Ureter (tissue), 1 donor: ENCODE data around the gene TSHZ1. TPM values are rescaled to one million over a fixed set of nuclear protein-coding genes. Genes with fewer than 3 reads are reported as not detected.
"Not testable (repeated sequence)": the region's sequence is repeated elsewhere in the genome, so short reads cannot be mapped to it uniquely, and the experiment has no call there.

Experiments used
- DNase-seq: peaks from one replicate; pipeline ENCODE4 v3.0.0-alpha.2; 2020; ENCODE audit warnings: low spot score
- total RNA-seq: library from RNA; stranded (reverse); gene quantifications from one replicate; pipeline ENCODE4 v1.2.4, GENCODE V29; 2023
- donor health status: DM: yes; HTN: yes; CAD: no.

Gene TSHZ1
- total RNA-seq, 1 donor from 2014 or later, result 21.1 TPM

- no peak for DNase-seq
These were observed 26.6 kb upstream of the TSHZ1 start for GRCh38 chr18:75183973-75184493.

DNA sequence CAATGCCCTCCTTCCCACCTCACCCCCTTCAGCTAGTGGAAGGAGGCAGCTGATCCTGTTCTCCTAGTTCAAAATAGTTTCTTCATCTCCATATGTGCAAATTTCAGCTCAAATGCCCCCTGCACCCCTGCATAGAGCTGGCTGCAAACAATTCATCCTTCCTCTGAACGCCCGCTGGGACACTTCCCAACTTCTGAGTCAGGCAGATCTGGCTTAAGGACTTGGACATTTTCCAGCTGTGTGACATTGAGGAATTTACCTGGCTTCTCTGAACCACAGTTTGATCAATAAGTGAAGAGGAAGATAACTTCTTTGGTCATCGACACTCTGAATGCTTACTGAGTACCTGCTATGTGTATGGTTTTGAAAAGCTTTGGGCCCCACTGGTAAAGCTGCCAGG is 25.1 kb upstream of the TSHZ1 start:
- DNase-seq, result no peak

- DNase-seq, result not testable (repeated sequence)
These were observed 22.9 kb upstream of the TSHZ1 start for GRCh38 chr18:75187702-75188101.

DNA sequence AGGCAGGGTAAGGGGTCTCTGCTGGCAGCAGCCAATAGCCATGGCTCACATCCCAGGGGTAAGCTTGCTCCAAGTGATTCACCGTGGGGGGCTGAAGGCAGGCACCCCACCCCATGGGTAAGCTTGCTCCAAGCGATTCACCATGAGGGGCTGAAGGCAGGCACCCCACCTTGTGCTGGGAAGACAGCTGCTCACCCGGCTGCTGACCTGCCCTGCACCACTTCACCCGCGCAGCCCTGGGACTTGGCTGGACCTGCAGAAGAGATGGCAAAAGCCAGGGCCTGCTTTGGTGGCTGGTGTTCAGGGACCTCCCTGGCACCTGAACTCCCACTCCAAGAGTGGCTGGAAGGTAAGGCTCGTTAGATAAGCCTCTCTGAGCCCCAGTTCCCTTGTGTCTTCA is 20.9 kb upstream of the TSHZ1 start:
- no peak for DNase-seq

GRCh38 chr18:75192899-75193298 is 17.7 kb upstream of the TSHZ1 start:
- no peak for DNase-seq

- DNase-seq, result no peak
These were observed 12.6 kb upstream of the TSHZ1 start for GRCh38 chr18:75198036-75198435.

DNA sequence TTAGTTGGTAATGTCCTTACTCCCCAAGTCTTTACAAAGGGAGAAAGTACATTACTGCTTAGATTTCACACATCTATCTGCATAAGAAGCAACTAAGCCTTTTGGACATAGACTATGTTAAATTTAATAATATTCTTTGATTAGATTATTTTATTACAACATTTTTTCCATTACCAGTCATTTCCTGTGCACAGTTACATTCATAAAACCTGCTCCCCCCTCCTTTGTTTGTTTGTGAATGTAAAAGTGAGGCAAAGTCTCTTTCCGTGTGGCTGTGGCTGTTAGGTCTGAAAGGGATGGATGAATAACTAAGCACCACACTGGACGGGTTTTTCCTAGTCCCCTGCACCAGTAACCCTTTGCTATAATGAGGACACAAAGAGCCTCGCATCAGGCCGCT is 11.3 kb upstream of the TSHZ1 start:
- no peak for DNase-seq

- no peak for DNase-seq
These were observed 10.5 kb upstream of the TSHZ1 start for GRCh38 chr18:75200071-75200470.

GRCh38 chr18:75200605-75201280 is 9.9 kb upstream of the TSHZ1 start:
- DNase-seq, result no peak

DNA sequence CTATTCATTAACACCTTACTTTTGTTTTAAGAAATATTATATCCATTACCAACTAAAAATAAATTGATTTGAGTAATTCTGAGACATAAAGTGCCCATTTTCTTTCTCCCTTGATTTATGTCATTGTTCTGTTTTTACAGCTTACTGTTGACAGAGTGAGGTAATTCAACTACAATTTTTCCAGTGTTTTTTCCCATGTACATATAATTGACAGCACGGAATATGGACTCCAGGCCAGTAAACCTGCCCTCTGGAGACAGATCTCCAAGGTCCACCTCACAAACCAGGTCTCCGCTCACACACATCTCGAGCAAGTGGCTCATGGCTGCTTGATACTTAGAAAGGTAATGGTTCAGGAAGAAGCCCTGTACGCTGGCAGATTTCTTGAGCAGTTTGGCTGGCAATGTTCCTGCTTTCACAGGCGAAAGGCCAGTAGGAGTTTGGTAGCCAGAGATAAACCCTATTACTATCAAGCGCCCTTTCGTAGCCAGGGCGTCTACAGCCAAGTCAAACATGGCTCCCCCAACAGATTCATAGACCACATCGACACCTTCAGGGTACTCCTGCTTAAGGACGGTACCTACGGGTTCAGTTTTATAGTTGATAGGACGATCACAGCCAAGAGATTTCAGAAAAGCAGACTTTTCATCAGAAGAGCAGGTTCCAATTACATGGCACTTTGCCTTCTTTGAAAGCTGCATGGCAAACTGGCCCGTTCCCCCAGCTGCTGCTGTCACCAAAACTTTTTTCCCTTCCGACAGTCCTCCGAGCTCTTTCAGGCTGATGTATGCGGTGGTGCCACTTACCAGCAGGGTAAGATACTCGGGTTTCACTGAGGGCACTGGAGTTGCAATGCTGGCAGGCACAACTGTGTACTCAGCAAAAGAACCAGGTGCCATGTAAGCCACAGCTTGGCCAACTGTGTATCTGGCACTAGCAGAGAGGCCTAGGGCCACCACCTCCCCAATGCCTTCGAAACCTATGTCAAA is 9.0 kb upstream of the TSHZ1 start:
- DNase-seq, result no peak

GRCh38 chr18:75202696-75203365 is 7.8 kb upstream of the TSHZ1 start:
- no peak for DNase-seq

DNA sequence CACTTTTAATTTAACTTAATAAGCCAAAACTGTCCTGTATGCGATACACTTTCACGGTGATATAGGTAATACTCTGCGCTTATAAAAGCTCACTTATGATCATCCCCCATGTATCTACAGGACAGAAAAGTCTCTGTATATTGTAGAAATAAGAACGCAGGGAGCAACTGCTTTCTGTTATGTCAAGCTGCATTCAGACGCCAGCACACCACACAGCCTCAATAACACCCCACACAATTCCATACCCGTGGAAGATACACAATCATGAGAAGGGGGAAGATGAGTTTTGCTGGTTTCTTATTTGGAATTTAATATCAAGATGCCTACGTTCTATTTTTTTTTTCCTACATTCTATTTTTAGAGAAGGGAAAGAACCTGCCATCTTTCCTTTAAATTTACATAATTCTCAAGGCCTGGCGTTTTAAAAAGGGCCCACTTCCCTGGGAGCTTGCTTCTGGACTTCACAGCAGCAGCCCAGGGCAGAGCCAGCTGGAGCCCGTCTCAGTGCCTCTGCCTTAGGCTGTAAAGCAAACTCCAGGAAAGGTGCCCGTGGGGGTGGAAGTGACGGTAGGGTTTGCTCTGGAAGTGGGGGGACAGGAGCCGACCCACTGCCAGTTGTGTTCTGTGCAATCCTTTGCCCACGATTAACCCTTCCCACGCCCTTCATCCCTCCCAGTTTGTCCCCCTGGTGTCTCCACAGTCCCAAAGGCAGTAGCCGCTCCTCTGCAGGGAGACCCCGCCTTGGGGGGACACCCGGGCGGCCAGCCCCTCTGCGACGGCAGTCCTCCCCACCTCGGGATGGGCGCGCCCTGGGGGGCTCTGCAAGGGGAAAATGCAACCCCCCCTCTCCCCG is 7.0 kb upstream of the TSHZ1 start:
- DNase-seq, result peak; percentile 61

- DNase-seq, result no peak
These were observed 6.3 kb upstream of the TSHZ1 start for GRCh38 chr18:75204269-75204731.

DNA sequence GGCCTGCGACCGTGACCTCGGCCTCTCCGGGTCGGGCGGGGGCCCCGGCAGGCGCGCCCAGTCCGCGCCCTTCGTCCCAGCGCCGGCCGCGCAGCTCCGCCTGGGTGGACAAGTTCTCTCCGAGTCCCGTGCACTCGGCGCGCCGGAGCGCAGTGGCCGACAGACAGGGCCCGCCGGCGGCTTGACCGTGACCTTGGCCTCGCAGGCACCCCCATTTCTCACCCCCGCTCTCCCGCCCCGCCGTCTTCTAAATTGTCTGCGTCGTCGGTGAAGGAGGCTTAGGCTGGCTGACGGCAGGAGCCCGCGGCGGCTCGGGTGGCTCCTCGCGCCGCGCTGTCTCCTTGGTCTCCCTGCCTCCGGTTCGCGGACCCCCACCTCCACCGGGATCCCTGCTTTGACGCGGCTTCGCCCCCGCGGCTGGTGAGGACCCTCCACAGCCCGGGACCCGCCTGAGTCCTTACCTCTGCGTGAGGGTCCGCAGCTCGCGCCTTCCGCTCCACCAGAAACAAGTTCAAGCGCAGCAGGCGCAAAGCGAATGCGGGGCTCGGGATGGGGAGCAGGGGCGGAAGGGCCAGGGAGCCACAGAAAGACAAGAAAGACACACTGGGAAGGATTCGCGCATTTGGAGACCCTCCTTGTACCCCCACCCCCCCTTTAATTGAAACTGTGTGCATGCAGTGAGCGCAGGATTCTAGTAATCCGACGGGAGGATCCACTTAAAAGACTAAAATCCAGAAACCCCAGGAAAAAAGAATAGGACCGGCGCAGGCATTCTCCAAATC is 5.7 kb upstream of the TSHZ1 start:
- DNase-seq, result no peak

- DNase-seq, result no peak
These were observed 5.0 kb upstream of the TSHZ1 start for GRCh38 chr18:75205514-75206132.

- no peak for DNase-seq
These were observed 3.9 kb upstream of the TSHZ1 start for GRCh38 chr18:75206452-75207309.

DNA sequence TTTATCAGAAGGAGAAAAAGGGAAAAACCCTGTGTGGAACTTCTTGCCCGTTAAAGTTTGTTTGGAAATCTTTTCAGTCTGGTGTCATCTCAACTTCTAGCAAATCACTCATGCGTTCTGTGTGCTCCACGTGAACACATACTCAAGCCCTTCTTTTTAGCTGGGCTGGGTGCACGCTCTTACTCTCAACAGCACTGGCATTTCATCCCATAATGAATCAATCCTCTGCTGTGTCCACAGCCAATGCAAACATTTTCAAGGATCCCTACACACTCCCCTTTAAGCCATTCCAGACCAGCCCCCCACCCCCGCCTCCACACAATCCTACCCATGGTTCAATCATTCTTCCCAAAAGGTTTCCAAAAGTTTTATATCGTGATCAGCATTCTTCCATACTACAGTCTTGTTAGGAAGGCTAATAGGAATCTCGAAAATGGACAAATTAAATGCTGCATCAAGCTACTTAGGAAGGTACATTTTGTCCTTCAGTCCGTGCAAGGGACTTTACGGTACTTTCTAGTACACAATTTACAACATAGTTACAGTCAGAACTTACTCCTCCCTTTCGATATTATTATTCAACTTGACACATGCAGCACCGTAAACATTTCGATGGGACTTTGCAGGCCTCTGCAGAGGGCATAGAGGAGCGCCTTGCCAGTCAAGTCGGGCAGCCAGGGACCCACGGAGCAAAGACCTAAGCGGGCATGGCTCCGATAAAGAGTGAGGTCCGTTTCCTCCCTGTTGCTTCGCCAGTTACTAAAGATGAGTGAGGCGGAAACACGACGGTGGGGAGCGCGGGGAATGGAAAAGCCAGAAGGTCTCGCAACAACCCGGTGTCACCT is 3.1 kb upstream of the TSHZ1 start:
- DNase-seq, result no peak
